ENCODE measurements around the gene CD247.

DNA sequence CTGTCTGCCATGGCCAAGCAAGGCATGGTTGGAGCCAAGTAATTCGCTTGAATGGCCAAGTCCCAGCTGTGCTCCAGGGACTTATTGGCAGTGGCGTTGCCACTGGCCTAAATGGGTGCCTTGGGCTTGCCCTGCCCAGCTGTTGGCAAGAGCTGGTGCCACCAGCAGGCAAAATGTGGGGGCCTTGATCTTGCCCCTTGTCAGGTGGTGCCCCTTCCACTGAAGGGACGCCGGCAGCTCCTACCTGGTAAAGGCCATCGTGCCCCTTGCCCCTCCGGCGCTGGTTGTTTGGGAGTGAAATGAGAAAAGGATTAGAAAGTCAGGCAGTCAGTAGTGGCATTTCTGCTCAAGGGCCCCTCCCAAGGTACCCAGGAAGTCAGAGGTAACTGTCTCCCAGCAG is 85.5 kb downstream of the CD247 start:
- TF ChIP-seq, protein P1, sequence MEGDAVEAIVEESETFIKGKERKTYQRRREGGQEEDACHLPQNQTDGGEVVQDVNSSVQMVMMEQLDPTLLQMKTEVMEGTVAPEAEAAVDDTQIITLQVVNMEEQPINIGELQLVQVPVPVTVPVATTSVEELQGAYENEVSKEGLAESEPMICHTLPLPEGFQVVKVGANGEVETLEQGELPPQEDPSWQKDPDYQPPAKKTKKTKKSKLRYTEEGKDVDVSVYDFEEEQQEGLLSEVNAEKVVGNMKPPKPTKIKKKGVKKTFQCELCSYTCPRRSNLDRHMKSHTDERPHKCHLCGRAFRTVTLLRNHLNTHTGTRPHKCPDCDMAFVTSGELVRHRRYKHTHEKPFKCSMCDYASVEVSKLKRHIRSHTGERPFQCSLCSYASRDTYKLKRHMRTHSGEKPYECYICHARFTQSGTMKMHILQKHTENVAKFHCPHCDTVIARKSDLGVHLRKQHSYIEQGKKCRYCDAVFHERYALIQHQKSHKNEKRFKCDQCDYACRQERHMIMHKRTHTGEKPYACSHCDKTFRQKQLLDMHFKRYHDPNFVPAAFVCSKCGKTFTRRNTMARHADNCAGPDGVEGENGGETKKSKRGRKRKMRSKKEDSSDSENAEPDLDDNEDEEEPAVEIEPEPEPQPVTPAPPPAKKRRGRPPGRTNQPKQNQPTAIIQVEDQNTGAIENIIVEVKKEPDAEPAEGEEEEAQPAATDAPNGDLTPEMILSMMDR (IDR thresholded peaks at IDR 0.05) = no peak
- TF ChIP-seq EP300 (IDR thresholded peaks at IDR 0.05; ENCODE audit: low read depth) = no peak
- no peak for TF ChIP-seq POLR2AphosphoS5 (IDR thresholded peaks at IDR 0.05)
- no peak for TF ChIP-seq POLR2A (IDR thresholded peaks at IDR 0.05)

Measured in transverse colon (tissue), 4 donors.